T-helper 2 cell treated with Interferon-gamma antibody and Interleukin-4, amounts not matched to agents 5 μg/mL and 100 μg/mL, for 36 hours (primary cell): ENCODE results near the gene SMLR1.

ENCODE experiments used
- DNase-seq: peaks from one replicate; pipeline ENCODE4 v3.0.0; 2021; ENCODE audit warnings: low spot score
- H3K27ac Mint-ChIP-seq: one replicate; pipeline ENCODE4 v1.8.0; 2021; ENCODE audit warnings: mild to moderate bottlenecking, mixed read lengths
- H3K27me3 Mint-ChIP-seq: one replicate; pipeline ENCODE4 v1.8.0; 2021; ENCODE audit warnings: low read depth, mixed read lengths
- H3K36me3 Mint-ChIP-seq: one replicate; pipeline ENCODE4 v1.8.0; 2021; ENCODE audit warnings: low read depth, mixed read lengths
- H3K4me1 Mint-ChIP-seq: one replicate; pipeline ENCODE4 v1.8.0; 2021; ENCODE audit warnings: low read depth, mixed read lengths
- H3K4me3 Mint-ChIP-seq: one replicate; pipeline ENCODE4 v1.8.0; 2022; ENCODE audit warnings: mild to moderate bottlenecking, moderate library complexity, mixed read lengths
- H3K9me3 Mint-ChIP-seq: one replicate; pipeline ENCODE4 v1.8.0; 2021; ENCODE audit warnings: mixed read lengths

The SMLR1 gene

GRCh38 chr6:130873746-130874145, 46.5 kb downstream of the SMLR1 start:
- H3K4me1 Mint-ChIP-seq: peaks cover 5% of the 10 kb centered on the region
- H3K4me3 Mint-ChIP-seq: no peak overlapping the region
- H3K27me3 Mint-ChIP-seq: peaks cover 4% of the 10 kb centered on the region

GRCh38 chr6:130879826-130880225, 52.6 kb downstream of the SMLR1 start:
- H3K4me3 Mint-ChIP-seq: no peak overlapping the region
- peaks cover 3% of the 10 kb centered on the region for H3K27me3 Mint-ChIP-seq
- DNase-seq: no peak
- no peaks in the 10 kb centered on the region for H3K36me3 Mint-ChIP-seq
- no peak overlapping the region for H3K27ac Mint-ChIP-seq
- no peaks in the 10 kb centered on the region for H3K4me1 Mint-ChIP-seq
- H3K9me3 Mint-ChIP-seq: no peaks in the 10 kb centered on the region

More at GRCh38 chr6:130873746-130874145, 46.5 kb downstream of the SMLR1 start:
- Mint-ChIP-seq H3K9me3 (no peaks in the 10 kb centered on the region), H3K36me3 (peaks cover 2% of the 10 kb centered on the region), H3K27ac (no peak overlapping the region)
- no peak for DNase-seq

- H3K27me3 Mint-ChIP-seq: no peaks in the 10 kb centered on the region
Measured at GRCh38 chr6:130882370-130882769, 55.2 kb downstream of the SMLR1 start.

GRCh38 chr6:130885392-130886192, 58.4 kb downstream of the SMLR1 start:
- no peak overlapping the region for H3K4me3 Mint-ChIP-seq
- no peaks in the 10 kb centered on the region for H3K27me3 Mint-ChIP-seq
- H3K9me3 Mint-ChIP-seq: no peaks in the 10 kb centered on the region
- H3K4me1 Mint-ChIP-seq: no peaks in the 10 kb centered on the region
- H3K36me3 Mint-ChIP-seq: no peaks in the 10 kb centered on the region
- DNase-seq: peak; percentile 56
- H3K27ac Mint-ChIP-seq: no peak overlapping the region

More at GRCh38 chr6:130882370-130882769, 55.2 kb downstream of the SMLR1 start:
- Mint-ChIP-seq H3K36me3 (no peaks in the 10 kb centered on the region), H3K27ac (no peak overlapping the region), H3K9me3 (no peaks in the 10 kb centered on the region), H3K4me1 (no peaks in the 10 kb centered on the region), H3K4me3 (no peak overlapping the region)
- no peak for DNase-seq
